K562 (cell line): Measurements from ENCODE around the gene ARHGAP42. TPM values are rescaled to one million over a fixed set of nuclear protein-coding genes. Genes with fewer than 3 reads are reported as not detected.

ENCODE experiments used
- ATAC-seq: fragments of 200-7000 bp; cut with Tn5 transposase; 3 replicates; pipeline ENCODE4 v1.9.1; 2020; ENCODE audit warnings: moderate library complexity
- BruUV-seq: library from RNA; stranded (reverse); fragments of 400-500 nt; replicated peaks from 2 replicates; lab custom pipeline; 2021; lab: Mats Ljungman, UMichigan
- CTCF ChIA-PET: fragments of 300-600 bp; formaldehyde crosslinking; extraction: SDS; loops from one replicate; lab custom pipeline; 2021; ENCODE audit warnings: low intra/inter-chr PET ratio; lab: Yijun Ruan, JAX
- POLR2A ChIA-PET: fragments of 300-600, 350-650 bp; sonication (Branson Sonifier 250); formaldehyde crosslinking; extraction: SDS; loops from one replicate; lab custom pipeline; 2021; ENCODE audit warnings: antibody characterized with exemption, inconsistent platforms; lab: Yijun Ruan, JAX
- DNase-seq, 4 experiments: peaks; one replicate each; pipeline versions ENCODE4 v3.0.0 to v3.0.0-alpha.2; 2011 to 2018; ENCODE audit warnings: low spot score in 3 of 4, mixed read lengths in 3 of 4; ENCODE audit errors: extremely low read depth in 1 of 4
- FAIRE-seq: peaks from 2 replicates; lab custom pipeline; 2011; peaks lifted over from hg19 to GRCh38; lab: Jason Lieb, UNC
- H2AFZ ChIP-seq: 2 replicates; pipeline ENCODE4 v1.6.0; 2011; ENCODE audit warnings: low read depth, low read length, control low read depth, inconsistent platforms
- H3K27ac ChIP-seq: fragments of 200-600 bp; 3 replicates; pipeline ENCODE4 v1.8.0; 2011; ENCODE audit warnings: low read depth, mild to moderate bottlenecking, control low read depth, inconsistent platforms, low read length, moderate library complexity, mixed read lengths; ENCODE audit errors: extremely low read depth
- H3K27me3 ChIP-seq, 2 experiments: fragments of 300-600 bp in 1 of 2; 2 replicates in 1 of 2; 3 replicates in 1 of 2; pipeline versions ENCODE4 v1.6.0 to v1.8.0; 2011; ENCODE audit warnings: inconsistent platforms in 2 of 2, low read length in 2 of 2, mild to moderate bottlenecking in 1 of 2, mixed read lengths in 1 of 2, moderate library complexity in 1 of 2; ENCODE audit not compliant: control insufficient read depth in 2 of 2, insufficient read depth in 2 of 2
- H3K36me3 ChIP-seq: fragments of 300-600 bp; 3 replicates; pipeline ENCODE4 v1.8.0; 2011; ENCODE audit warnings: mild to moderate bottlenecking, low read length, inconsistent platforms; ENCODE audit not compliant: control insufficient read depth, insufficient read depth
- H3K4me1 ChIP-seq, 2 experiments: fragments of 200-600 bp in 1 of 2; replicated peaks in 1 of 2; 2 replicates in 1 of 2; 3 replicates in 1 of 2; pipeline versions ENCODE4 v1.5.1 to v1.8.0; 2011; ENCODE audit warnings: inconsistent platforms in 2 of 2, low read length in 2 of 2, mild to moderate bottlenecking in 1 of 2, mixed read lengths in 1 of 2, moderate library complexity in 1 of 2; ENCODE audit not compliant: control insufficient read depth in 2 of 2, insufficient read depth in 2 of 2
- H3K4me2 ChIP-seq: 2 replicates; pipeline ENCODE4 v1.6.1; 2011; ENCODE audit warnings: low read length, control low read depth, inconsistent platforms, mixed read lengths; ENCODE audit not compliant: insufficient read depth
- H3K4me3 ChIP-seq: fragments of 200-600 bp; sonication (generic), shearing (Covaris generic); 2 replicates; pipeline ENCODE4 v1.5.1; 2016; ENCODE audit warnings: control low read depth, inconsistent platforms
- H3K79me2 ChIP-seq: fragments of 200-600 bp; 3 replicates; pipeline ENCODE4 v1.8.0; 2011; ENCODE audit warnings: low read length, inconsistent platforms; ENCODE audit not compliant: control insufficient read depth, insufficient read depth
- H3K9ac ChIP-seq, 2 experiments: 2 replicates each; pipeline versions ENCODE4 v1.6.0 to v1.6.1; 2011; ENCODE audit warnings: low read depth in 2 of 2, low read length in 2 of 2, control low read depth in 1 of 2, inconsistent platforms in 1 of 2, mild to moderate bottlenecking in 1 of 2, mixed read lengths in 1 of 2; ENCODE audit not compliant: insufficient read depth in 1 of 2
- H3K9me1 ChIP-seq: one replicate; pipeline ENCODE4 v1.6.0; 2011; ENCODE audit warnings: inconsistent platforms, mild to moderate bottlenecking, low read length, moderate library complexity; ENCODE audit not compliant: control insufficient read depth, insufficient read depth
- H3K9me3 ChIP-seq: replicated peaks from 2 replicates; pipeline ENCODE4 v1.5.1; 2011; ENCODE audit warnings: low read depth, low read length, inconsistent platforms; ENCODE audit not compliant: control insufficient read depth, insufficient read depth
- H4K20me1 ChIP-seq: replicated peaks from 2 replicates; pipeline ENCODE4 v1.6.1; 2011; ENCODE audit warnings: low read length, inconsistent platforms, mixed read lengths; ENCODE audit not compliant: control insufficient read depth, insufficient read depth
- HNRNPH1 ChIP-seq: fragments of 200-400 bp; formaldehyde crosslinking; optimal IDR thresholded peaks from 2 replicates; pipeline ENCODE3; 2017; ENCODE audit warnings: low read depth, mild to moderate bottlenecking, low read length, moderate library complexity
- JUNB ChIP-seq: fragments of 450-650 bp; formaldehyde crosslinking; conservative IDR thresholded peaks from 2 replicates; pipeline ENCODE4 v1.4.0; 2020; ENCODE audit warnings: mild to moderate bottlenecking
- MEIS2 ChIP-seq: fragments of 450-650 bp; IDR thresholded peaks from 2 replicates; pipeline ENCODE4 v1.6.1; 2014; ENCODE audit warnings: mild to moderate bottlenecking; ENCODE audit not compliant: partially characterized antibody
- POLR2AphosphoS2 ChIP-seq: IDR thresholded peaks from 2 replicates; pipeline ENCODE4 v1.6.1; 2012; ENCODE audit warnings: low read length, improper control_type of control experiment
- RB1 ChIP-seq: fragments of 450-650 bp; IDR thresholded peaks from 2 replicates; pipeline ENCODE4 v1.6.1; 2017; ENCODE audit warnings: low read depth, mild to moderate bottlenecking
- SMARCE1 ChIP-seq: fragments of 450-650 bp; IDR thresholded peaks from 2 replicates; pipeline ENCODE4 v1.7.1; 2016; ENCODE audit warnings: mild to moderate bottlenecking
- TCFL5 ChIP-seq: fragments of 250-450 bp; sonication (Bioruptor Pico); conservative IDR thresholded peaks from 2 replicates; pipeline ENCODE4 v1.6.1; 2021; ENCODE audit warnings: mild to moderate bottlenecking, moderate library complexity, matching md5 sums
- TFE3 ChIP-seq: fragments of 450-650 bp; formaldehyde crosslinking; IDR thresholded peaks from 2 replicates; pipeline ENCODE4 v1.4.0; 2020; ENCODE audit warnings: mild to moderate bottlenecking, mixed read lengths
- ZNF140 ChIP-seq: fragments of 250-450 bp; sonication (Bioruptor Pico); IDR thresholded peaks from 2 replicates; pipeline ENCODE4 v1.8.0; 2021; ENCODE audit warnings: moderate library complexity, mild to moderate bottlenecking, inconsistent platforms
- ZNF445 ChIP-seq: fragments of 250-450 bp; sonication (Bioruptor Pico); IDR thresholded peaks from 2 replicates; pipeline ENCODE4 v1.4.0; 2020; ENCODE audit warnings: low read depth, mild to moderate bottlenecking, moderate library complexity
- WGBS: fragments of 100-300 bp; shearing (Covaris generic); methylation state at CpG from one replicate; pipeline ENCODE4 v1.1.6; 2016; ENCODE audit warnings: low coverage, mixed read lengths; ENCODE audit not compliant: insufficient coverage; ENCODE audit errors: missing lambda C conversion rate; 5-methylcytosine and 5-hydroxymethylcytosine counted together
- in situ Hi-C: fragments of 300-500 bp; cut with MboI; formaldehyde crosslinking; loops from 4 replicates; pipeline ENCODE4 v1.15.0; 2018; ENCODE audit warnings: inconsistent platforms, mixed read lengths
- intact Hi-C: fragments of 100-400 bp; cut with micrococcal nuclease; formaldehyde crosslinking; loops from 2 replicates; pipeline ENCODE4 v1.14.2; 2022
- polyA plus RNA-seq, 8 experiments: library from polyadenylated mRNA; depleted of rRNA in 4 of 8; stranded (reverse) in 5 of 8; unstranded in 3 of 8; fragments of >200 nt; fragmentation: Nextera tagmentation in 2 of 8; fragmentation: Illumina TruSeq in 1 of 8; extraction: Ambion mirVana in 2 of 8; extraction: Trizol in 1 of 8; gene quantifications; 2 replicates each; pipeline versions ENCODE4 v1.2.1 to v1.2.3, GENCODE V29; 2011 to 2014; ENCODE audit warnings: inconsistent platforms in 1 of 8, missing spikeins in 1 of 8
- total RNA-seq, 7 experiments: library from RNA; depleted of rRNA in 6 of 7; stranded (reverse); fragments of >200 nt in 6 of 7; fragmentation: Illumina TruSeq in 2 of 7; extraction: Trizol in 2 of 7; gene quantifications; 2 replicates each; pipeline versions ENCODE4 v1.2.1 to v1.2.3, GENCODE V29; 2011 to 2021; ENCODE audit warnings: low replicate concordance in 1 of 7
- TF ChIP-seq, protein P1 (sequence below): sonication (generic); IDR thresholded peaks from 2 replicates; pipeline ENCODE4 v1.6.1; 2016
- TF ChIP-seq, protein P2 (sequence below): fragments of 200-800 bp; sonication (Bioruptor generic); IDR thresholded peaks from 2 replicates; pipeline ENCODE4 v1.6.1; 2017; ENCODE audit warnings: missing genetic modification characterization, missing compliant biosample characterization

ARHGAP42 gene
- total and polyA plus RNA-seq, 9 of the 15 experiments (the other 6 are each of a cell fraction or from before 2014, with no cell fraction given) = 0.95 to 6.1 (median 2.4) TPM

- Histone ChIP-seq H3K4me1 (peaks cover 0 to 10% of the 10 kb centered on the region in 2 experiments; a peak in 2 of 5 replicates), H3K4me2 (no peak overlapping the region), H3K9me1 (no peaks in the 10 kb centered on the region), H3K36me3 (no peaks in the 10 kb centered on the region), H3K4me3 (no peak overlapping the region), H3K27me3 (no peaks in the 10 kb centered on the region), H2AFZ (peak overlapping the region; percentile 56), H3K9me3 (no peaks in the 10 kb centered on the region), H4K20me1 (no peaks in the 10 kb centered on the region), H3K9ac (no peak overlapping the region), H3K79me2 (no peaks in the 10 kb centered on the region), H3K27ac (no peak overlapping the region)
- CTCF ChIA-PET = no interaction called here
- intact Hi-C loops = no loop called here
- TF ChIP-seq TFE3 (CRISPR knock-in tag) = peak; percentile 70
- no peak for TF ChIP-seq ZNF140 (CRISPR knock-in tag)
- TF ChIP-seq MEIS2 = peak; percentile 33
- peak; percentile 60 for ATAC-seq
- no peak for FAIRE-seq
- no TSS peak for BruUV-seq
- in situ Hi-C loops = no loop called here
- DNase-seq = no peak
- POLR2A ChIA-PET = no interaction called here
These were observed 269.3 kb downstream of the ARHGAP42 start for GRCh38 chr11:100956351-100956750.

DNA sequence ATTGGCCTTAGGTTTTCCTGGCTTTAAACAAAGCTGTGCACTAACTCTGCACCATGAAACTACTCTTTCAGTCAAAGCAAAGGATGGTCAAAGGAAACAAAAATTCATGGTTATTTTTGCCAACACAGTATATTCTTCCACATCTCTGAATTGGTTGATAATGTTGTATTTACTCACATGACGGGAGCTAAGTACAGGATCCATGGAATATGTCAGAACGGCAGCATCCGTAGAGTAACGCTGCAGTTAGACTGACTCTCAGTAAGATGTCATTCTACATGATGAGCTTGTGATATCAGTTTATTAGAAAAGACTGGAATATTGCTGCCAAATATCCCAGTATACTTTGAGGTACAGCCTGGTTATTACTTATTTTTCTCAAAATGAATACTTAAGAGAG is 270.4 kb downstream of the ARHGAP42 start:
- in situ Hi-C loops = no loop called here
- H3K9ac ChIP-seq = no peak overlapping the region
- intact Hi-C loops = no loop called here
- TF ChIP-seq, protein P1, sequence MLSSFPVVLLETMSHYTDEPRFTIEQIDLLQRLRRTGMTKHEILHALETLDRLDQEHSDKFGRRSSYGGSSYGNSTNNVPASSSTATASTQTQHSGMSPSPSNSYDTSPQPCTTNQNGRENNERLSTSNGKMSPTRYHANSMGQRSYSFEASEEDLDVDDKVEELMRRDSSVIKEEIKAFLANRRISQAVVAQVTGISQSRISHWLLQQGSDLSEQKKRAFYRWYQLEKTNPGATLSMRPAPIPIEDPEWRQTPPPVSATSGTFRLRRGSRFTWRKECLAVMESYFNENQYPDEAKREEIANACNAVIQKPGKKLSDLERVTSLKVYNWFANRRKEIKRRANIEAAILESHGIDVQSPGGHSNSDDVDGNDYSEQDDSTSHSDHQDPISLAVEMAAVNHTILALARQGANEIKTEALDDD = no peak
- no peak for TF ChIP-seq RB1
- TF ChIP-seq ZNF445 (CRISPR knock-in tag) = no peak
- TF ChIP-seq SMARCE1 = no peak
- no peak for TF ChIP-seq JUNB (CRISPR knock-in tag)
- no peak for TF ChIP-seq POLR2AphosphoS2
- TF ChIP-seq HNRNPH1 = no peak
- TF ChIP-seq, protein P2, sequence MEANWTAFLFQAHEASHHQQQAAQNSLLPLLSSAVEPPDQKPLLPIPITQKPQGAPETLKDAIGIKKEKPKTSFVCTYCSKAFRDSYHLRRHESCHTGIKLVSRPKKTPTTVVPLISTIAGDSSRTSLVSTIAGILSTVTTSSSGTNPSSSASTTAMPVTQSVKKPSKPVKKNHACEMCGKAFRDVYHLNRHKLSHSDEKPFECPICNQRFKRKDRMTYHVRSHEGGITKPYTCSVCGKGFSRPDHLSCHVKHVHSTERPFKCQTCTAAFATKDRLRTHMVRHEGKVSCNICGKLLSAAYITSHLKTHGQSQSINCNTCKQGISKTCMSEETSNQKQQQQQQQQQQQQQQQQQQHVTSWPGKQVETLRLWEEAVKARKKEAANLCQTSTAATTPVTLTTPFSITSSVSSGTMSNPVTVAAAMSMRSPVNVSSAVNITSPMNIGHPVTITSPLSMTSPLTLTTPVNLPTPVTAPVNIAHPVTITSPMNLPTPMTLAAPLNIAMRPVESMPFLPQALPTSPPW (CRISPR knock-in tag) = no peak
- TF ChIP-seq TCFL5 = no peak
- TF ChIP-seq, all 486 proteins: peak for 0
- Histone ChIP-seq H4K20me1 (no peaks in the 10 kb centered on the region), H2AFZ (no peak overlapping the region), H3K27me3 (no peaks in the 10 kb centered on the region), H3K4me1 (peaks cover 0 to 10% of the 10 kb centered on the region in 2 experiments; a peak in 2 of 5 replicates), H3K9me3 (no peaks in the 10 kb centered on the region; the same call in 1 of the 2 replicates), H3K9me1 (no peaks in the 10 kb centered on the region), H3K4me3 (no peak overlapping the region), H3K36me3 (no peaks in the 10 kb centered on the region), H3K79me2 (no peaks in the 10 kb centered on the region), H3K4me2 (no peak overlapping the region), H3K27ac (no peak overlapping the region)
- ATAC-seq (no peak), FAIRE-seq (peak; percentile 32), DNase-seq (no peak)
- no TSS peak for BruUV-seq
- 54% methylated on average over 4 of the region's 4 CpGs for WGBS
- ChIA-PET CTCF (no interaction called here), POLR2A (interaction anchor here (0.7 kb wide), 1 partner anchor 12 kb away, joined by 3 read pairs; no protein-coding TSS in a partner anchor)
